Choroid plexus epithelial cell (primary cell): Measurements from ENCODE around the gene SPPL2B.
"Not testable (repeated sequence)": the region's sequence is repeated elsewhere in the genome, so short reads cannot be mapped to it uniquely, and the experiment has no call there.

Experiments used
- DNase-seq: peaks from one replicate; pipeline ENCODE4 v3.0.0-alpha.2; 2010; ENCODE audit warnings: low read depth
- H3K4me3 ChIP-seq: 2 replicates; pipeline ENCODE4 v1.5.1; 2011; ENCODE audit warnings: low read depth, mild to moderate bottlenecking, control low read depth, low read length, moderate library complexity
- TF ChIP-seq, protein P1 (sequence below): conservative IDR thresholded peaks from 2 replicates; pipeline ENCODE4 v1.5.1; 2011; ENCODE audit warnings: low read depth, mild to moderate bottlenecking, control low read depth, inconsistent platforms, low read length, moderate library complexity

SPPL2B gene, protein sequence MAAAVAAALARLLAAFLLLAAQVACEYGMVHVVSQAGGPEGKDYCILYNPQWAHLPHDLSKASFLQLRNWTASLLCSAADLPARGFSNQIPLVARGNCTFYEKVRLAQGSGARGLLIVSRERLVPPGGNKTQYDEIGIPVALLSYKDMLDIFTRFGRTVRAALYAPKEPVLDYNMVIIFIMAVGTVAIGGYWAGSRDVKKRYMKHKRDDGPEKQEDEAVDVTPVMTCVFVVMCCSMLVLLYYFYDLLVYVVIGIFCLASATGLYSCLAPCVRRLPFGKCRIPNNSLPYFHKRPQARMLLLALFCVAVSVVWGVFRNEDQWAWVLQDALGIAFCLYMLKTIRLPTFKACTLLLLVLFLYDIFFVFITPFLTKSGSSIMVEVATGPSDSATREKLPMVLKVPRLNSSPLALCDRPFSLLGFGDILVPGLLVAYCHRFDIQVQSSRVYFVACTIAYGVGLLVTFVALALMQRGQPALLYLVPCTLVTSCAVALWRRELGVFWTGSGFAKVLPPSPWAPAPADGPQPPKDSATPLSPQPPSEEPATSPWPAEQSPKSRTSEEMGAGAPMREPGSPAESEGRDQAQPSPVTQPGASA

DNA sequence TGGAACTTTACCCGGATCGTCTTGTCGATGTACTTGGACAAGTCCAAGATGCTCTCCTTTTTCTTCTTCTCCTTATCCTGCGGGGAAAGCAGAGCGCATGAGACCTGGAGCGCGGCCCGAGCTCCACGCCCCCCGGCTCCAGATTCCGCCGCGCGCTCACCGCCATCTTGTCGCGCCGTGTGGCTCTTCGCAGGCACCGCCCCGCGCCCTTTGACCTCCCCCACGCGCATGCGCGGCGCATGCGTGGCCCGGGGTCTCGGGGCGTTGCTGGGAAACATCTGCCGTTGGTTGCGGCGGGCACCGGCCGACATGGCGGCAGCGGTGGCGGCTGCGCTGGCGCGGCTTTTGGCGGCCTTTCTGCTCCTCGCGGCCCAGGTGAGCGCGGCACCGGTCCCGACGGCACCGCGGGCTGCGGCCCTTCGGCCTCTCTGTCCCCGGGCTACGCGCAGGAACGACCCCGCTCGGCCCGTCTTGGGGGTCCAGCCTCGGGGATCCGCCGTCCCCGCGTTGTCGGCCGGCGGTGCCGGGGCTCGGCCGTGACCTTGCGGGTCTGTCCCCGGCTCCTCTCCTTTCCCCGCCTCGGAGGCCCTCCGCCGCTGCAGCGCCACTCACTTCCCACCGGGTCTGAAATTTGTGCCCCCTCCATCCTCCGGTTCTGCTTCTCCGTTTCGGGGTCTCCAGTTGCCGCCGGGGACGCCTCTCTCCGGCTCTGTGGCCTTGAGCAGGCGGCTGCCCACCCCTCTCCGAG lies at the start of gene SPPL2B, which contains the start of gene LSM7:
SPPL2B (plus strand) TSS at position 284 of the 748 bp plus-strand sequence; CDS start at position 310, 26 bp downstream.
LSM7 (minus strand) TSS at position 186 of the 748 bp plus-strand sequence; CDS start at position 166, 20 bp downstream.
- peak within 1 kb of the TSS; percentile 86 for H3K4me3 ChIP-seq
- TF ChIP-seq, protein P1, sequence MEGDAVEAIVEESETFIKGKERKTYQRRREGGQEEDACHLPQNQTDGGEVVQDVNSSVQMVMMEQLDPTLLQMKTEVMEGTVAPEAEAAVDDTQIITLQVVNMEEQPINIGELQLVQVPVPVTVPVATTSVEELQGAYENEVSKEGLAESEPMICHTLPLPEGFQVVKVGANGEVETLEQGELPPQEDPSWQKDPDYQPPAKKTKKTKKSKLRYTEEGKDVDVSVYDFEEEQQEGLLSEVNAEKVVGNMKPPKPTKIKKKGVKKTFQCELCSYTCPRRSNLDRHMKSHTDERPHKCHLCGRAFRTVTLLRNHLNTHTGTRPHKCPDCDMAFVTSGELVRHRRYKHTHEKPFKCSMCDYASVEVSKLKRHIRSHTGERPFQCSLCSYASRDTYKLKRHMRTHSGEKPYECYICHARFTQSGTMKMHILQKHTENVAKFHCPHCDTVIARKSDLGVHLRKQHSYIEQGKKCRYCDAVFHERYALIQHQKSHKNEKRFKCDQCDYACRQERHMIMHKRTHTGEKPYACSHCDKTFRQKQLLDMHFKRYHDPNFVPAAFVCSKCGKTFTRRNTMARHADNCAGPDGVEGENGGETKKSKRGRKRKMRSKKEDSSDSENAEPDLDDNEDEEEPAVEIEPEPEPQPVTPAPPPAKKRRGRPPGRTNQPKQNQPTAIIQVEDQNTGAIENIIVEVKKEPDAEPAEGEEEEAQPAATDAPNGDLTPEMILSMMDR, result no peak
- DNase-seq, result peak; percentile 88

- no peak overlapping the region for H3K4me3 ChIP-seq
- TF ChIP-seq, protein P1, result no peak
- no peak for DNase-seq
Measured at GRCh38 chr19:2280633-2281264, 47.7 kb upstream of the SPPL2B start.

DNA sequence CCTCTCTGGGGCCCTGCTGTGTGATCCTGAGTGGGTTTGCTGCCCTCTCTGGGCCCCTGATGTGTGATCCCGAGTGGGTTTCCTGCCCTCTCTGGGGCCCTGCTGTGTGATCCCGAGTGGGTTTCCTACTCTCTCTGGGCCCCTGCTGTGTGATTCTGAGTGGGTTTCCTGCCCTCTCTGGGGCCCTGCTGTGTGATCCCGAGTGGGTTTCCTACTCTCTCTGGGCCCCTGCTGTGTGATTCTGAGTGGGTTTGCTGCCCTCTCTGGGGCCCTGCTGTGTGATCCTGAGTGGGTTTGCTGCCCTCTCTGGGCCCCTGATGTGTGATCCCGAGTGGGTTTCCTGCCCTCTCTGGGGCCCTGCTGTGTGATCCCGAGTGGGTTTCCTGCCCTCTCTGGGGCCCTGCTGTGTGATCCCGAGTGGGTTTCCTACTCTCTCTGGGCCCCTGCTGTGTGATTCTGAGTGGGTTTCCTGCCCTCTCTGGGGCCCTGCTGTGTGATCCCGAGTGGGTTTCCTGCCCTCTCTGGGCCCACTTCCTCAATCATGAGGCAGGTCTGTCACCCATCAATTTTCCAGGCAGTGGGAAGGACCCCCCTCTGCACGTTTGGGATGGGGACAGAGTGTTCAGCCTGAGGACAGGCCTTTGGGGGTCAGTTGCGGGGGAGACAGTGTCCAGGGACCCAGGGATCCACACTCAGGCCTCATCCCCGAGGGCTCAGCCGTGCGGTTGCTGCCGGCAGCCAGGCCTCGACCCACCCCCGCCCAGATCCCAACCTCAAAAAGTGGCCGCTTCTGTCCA lies 47.0 kb upstream of the SPPL2B start:
- DNase-seq, result not testable (repeated sequence)
- peak overlapping the region; percentile 41 for H3K4me3 ChIP-seq

- DNase-seq, result peak; percentile 53
- TF ChIP-seq, protein P1, result no peak
- peak within 1 kb of the TSS; percentile 41 for H3K4me3 ChIP-seq
Measured at GRCh38 chr19:2282062-2282861, 46.2 kb upstream of the SPPL2B start, which contains the start of gene PEAK3. PEAK3 (minus strand) TSS chr19:2282175; CDS start chr19:2280931, 1,244 bp downstream.

- TF ChIP-seq, protein P1, result no peak
- H3K4me3 ChIP-seq, result no peak overlapping the region
- no peak for DNase-seq
Measured at GRCh38 chr19:2282862-2283237, 45.6 kb upstream of the SPPL2B start.

GRCh38 chr19:2283835-2284507 lies 44.5 kb upstream of the SPPL2B start:
- TF ChIP-seq, protein P1, result no peak
- H3K4me3 ChIP-seq, result no peak overlapping the region
- no peak for DNase-seq
